Measurements from ENCODE around the gene ZNF700. TPM values are rescaled to one million over a fixed set of nuclear protein-coding genes. Genes with fewer than 3 reads are reported as not detected.
"Not testable (repeated sequence)": the region's sequence is repeated elsewhere in the genome, so short reads cannot be mapped to it uniquely, and the experiment has no call there.

Gene ZNF700
- total RNA-seq, 1 donor from 2014 or later = 4.0 TPM

DNA sequence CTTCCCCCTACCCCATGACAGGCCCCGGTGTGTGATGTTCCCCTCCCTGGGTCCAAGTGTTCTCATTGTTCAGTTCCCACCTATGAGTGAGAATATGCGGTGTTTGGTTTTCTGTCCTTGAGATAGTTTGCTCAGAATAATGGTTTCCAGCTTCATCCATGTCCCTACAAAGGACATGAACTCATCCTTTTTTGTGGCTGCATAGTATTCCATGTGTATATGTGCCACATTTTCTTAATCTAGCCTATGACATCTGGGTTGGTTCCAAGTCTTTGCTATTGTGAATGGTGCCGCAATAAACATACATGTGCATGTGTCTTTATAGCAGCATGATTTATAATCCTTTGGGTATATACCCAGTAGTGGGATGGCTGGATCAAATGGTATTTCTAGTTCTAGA is 13.5 kb downstream of the ZNF700 start:
- not testable (repeated sequence) for DNase-seq (ENCODE audit: low read depth in 2 of 2)

DNA sequence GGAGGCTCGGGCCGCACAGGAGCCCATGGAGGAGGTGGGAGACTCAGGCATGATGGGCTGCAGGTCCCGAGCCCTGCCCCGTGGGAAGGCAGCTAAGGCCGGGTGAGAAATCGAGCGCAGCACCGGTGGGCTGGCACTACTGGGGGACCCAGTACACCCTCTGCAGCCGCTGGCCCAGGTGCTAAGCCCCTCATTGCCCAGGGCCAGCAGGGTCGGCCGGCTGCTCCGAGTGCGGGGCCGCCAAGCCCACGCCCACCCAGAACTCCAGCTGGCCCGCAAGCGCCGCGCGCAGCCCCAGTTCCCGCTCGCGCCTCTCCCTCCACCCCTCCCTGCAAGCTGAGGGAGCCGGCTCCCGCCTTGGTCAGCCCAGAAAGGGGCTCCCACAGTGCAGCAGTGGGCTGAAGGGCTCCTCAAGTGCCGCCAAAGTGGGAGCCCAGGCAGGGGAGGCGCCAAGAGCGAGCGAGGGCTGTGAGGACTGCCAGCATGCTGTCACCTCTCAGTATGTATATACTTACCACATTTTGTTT is 16.5 kb downstream of the ZNF700 start:
- not testable (repeated sequence) for DNase-seq (ENCODE audit: low read depth in 2 of 2)

DNA sequence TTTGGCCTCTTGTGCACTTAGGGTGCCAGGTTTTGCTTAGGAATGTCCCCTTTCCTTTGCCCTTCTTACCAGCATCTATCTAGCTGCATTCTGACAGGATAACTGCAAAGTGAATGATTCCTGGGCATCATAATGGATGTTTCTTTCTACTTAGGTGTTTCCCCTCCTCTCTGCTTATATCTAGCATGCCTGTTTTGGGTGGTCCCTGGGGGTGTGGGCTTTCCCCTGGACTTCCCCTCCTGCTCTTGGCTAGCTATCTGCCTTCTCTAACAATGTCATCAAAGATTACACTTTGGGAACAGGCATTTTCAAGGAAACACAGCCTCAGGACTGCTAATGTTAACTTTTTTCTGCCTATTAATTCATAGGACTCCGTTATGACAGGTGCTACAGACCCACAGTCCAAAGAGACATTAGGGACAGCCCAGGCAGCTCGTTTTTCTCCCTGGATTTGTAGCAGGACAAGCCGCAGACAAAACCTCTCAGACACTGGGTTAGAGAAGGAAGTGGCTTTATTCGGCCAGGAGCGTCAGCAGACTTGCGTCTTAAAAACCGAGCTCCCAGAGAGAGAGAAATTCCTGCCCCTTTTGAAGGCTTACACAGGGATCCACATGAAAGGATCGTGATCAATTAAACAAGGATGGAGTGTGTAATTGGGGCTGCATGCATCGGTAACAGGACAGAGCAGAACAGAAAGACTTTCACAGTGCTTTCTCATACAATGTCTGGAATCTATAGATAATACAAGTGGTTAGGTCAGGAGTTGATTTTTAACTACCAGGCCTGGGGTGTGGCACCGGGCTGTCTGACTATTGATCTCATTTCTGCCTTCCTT is 17.3 kb downstream of the ZNF700 start:
- DNase-seq (ENCODE audit: low read depth in 2 of 2) = no peak

DNA sequence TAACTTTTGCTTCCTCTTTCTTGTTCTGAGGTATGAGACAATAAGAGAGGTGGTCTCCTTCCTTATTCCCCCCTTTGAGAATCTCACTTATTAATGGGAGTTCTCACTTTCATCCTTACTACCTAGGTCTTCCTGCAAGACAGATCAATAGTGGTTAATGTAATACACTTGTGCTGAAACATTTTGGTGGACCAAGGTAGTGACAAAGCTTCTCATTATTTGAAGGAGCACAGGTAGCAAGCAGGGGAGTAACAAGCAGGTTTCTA is 17.9 kb downstream of the ZNF700 start:
- peak in 1 of 2 donors; percentile 9 for DNase-seq (ENCODE audit: low read depth in 2 of 2)

DNA sequence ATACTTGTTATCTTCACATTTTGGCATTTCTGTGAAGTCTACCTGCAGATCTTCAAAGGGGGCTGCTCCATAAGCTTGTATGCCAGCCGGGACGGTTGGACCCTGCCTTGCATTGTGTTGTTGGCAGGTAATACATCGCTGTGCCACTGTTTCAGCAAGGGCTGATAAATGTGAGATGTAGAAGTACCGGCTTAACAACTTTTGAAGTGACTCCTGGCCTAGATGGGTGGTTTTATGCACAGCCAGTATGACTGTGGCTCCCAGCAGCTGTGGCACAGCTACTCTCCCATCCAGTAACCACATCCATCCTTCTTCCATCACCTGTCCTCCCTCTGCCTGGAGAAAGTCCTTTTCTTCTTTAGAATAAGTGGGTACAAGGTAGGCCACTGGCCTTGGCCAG is 19.7 kb downstream of the ZNF700 start:
- DNase-seq (ENCODE audit: low read depth in 2 of 2) = no peak

DNA sequence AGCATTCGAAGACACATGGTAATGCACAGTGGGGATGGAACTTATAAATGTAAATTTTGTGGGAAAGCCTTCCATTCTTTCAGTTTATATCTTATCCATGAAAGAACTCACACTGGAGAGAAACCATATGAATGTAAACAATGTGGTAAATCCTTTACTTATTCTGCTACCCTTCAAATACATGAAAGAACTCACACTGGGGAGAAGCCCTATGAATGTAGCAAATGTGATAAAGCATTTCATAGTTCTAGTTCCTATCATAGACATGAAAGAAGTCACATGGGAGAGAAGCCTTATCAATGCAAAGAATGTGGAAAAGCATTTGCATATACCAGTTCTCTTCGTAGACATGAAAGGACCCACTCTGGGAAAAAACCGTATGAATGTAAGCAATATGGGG is 23.7 kb downstream of the ZNF700 start:
- no peak for DNase-seq (ENCODE audit: low read depth in 2 of 2)

DNA sequence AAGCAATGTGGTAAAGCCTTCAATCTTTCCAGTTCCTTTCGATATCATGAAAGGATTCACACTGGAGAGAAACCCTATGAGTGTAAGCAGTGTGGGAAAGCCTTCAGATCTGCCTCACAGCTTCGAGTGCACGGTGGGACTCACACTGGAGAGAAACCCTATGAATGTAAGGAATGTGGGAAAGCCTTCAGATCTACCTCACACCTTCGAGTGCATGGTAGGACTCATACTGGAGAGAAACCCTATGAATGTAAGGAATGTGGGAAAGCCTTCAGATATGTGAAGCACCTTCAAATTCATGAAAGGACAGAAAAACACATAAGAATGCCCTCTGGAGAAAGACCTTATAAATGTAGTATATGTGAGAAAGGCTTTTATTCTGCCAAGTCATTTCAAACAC is 24.3 kb downstream of the ZNF700 start:
- DNase-seq (ENCODE audit: low read depth in 2 of 2) = no peak

DNA sequence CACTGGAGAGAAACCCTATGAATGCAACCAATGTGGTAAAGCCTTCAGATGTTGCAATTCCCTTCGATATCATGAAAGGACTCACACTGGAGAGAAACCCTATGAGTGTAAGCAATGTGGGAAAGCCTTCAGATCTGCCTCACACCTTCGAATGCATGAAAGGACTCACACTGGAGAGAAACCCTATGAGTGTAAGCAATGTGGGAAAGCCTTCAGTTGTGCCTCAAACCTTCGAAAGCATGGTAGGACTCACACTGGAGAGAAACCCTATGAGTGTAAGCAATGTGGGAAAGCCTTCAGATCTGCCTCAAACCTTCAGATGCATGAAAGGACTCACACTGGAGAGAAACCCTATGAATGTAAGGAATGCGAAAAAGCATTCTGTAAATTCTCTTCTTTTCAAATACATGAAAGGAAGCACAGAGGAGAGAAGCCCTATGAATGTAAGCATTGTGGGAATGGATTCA is 24.7 kb downstream of the ZNF700 start:
- not testable (repeated sequence) for DNase-seq (ENCODE audit: low read depth in 2 of 2)

DNA sequence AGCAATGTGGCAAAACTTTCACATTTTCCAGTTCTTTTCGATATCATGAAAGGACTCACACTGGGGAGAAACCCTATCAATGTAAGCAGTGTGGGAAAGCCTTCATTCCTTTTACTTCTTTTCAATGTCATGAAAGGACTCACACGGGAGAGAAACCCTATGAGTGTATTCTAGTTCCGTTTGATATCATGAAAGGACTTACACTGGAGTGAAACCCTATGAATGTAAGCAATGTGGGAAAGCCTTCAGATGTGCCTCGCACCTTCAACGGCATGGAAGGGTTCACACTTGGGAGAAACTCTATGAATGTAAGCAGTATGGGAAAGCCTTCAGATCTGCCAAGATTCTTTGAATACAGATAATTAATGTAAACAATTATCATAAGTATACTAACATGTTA is 25.4 kb downstream of the ZNF700 start:
- DNase-seq (ENCODE audit: low read depth in 2 of 2) = no peak

DNA sequence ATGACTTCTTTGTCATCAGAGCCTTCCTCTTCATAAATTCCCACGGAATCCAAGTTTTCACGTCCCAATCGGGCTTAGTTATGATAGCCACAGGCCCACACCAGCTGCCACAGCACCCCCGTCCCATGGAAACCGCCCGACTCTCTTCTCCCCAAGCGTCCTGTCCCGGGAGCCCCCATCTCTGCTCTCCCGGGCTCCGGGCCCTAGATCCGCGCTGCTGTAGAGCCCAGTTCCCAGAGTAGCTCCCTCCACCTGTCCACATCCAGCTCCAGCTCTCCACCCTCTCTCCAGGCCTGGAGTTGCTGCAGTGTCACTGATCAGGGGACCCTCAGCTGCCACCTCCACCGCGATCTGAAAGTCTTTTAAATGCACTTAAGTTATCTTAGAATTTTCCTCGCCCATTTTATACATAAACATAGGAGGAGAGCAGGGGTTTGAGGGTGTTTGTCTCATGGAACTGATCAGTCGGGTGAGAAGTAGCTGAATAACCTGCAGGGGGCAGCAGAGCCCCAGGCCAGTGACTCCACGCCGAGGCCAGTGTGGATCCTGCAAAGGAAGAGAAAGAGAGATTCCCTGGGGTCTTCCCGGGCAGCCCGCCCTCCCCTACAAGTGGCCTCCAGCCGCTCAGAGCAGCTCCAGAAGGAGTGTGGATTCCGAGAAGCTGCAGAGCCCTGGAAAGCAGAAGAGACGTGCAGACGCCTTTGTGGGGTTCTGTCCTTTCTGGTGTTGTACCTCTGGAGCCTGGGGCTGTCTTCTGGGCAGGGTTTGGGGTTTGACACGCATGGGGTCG is 38.9 kb downstream of the ZNF700 start:
- peak; percentile 30 to 67 for DNase-seq (ENCODE audit: low read depth in 2 of 2)

DNA sequence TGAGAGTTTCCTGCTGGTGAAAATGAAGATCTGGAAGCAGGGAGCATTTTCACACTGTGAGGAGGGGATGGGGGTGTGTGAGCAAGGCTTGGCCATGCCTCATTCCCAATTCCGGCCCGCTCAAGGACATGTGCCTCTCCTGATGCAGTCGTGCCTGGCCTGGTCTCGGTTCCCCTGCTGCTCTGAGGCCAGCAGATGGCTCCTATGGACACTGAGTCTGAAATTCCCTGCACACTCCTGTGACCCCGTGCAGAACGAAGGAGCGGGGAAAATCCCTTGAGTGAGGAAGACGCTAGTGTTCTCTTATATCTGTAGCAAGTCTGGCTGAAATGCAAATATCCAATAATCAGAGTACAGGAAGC is 39.6 kb downstream of the ZNF700 start:
- no peak for DNase-seq (ENCODE audit: low read depth in 2 of 2)

DNA sequence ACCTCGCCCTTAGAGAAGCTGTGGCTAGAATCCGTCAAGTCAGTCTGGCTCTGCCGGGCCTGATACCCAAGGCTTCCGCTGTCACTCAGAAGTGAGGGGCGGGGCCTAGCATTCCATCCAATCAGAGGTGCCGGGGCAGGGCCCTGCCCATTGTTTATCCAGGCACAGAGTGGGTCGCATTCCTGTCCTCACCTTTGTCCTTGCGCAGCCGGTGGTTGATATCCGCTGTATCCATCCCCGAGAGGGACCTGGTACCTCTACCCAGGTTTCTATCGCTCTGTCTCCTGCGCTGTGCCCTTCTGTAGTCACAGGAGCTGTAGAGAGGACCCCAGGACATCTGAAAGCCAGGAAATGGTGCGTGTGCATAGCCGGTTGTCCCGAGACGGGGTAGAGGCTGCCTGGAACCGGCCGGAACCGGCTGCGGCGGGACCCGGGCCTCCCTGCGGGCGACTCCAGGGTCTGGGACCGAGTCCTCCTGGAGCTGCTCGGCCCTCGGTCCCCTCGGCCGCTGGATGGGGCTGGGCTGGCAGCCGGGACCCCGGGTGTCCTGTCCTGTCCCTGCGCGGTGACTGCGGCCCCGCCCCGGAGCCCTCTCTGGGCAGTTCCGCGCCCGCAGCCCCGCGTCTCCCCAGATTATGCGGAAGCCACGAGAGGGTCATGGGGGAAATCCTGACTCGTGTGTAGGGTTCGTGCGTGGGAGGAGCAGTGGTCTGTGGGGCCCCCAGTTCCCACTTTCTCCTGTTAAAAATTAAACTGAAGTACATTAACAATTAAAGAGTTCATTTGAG is 40.1 kb downstream of the ZNF700 start, which contains the start of gene ZNF763:
ZNF763 (plus strand) TSS at position 183 of the 788 bp plus-strand sequence; CDS start at position 352, 169 bp downstream.
- peak; percentile 55 to 74 for DNase-seq (ENCODE audit: low read depth in 2 of 2)

DNA sequence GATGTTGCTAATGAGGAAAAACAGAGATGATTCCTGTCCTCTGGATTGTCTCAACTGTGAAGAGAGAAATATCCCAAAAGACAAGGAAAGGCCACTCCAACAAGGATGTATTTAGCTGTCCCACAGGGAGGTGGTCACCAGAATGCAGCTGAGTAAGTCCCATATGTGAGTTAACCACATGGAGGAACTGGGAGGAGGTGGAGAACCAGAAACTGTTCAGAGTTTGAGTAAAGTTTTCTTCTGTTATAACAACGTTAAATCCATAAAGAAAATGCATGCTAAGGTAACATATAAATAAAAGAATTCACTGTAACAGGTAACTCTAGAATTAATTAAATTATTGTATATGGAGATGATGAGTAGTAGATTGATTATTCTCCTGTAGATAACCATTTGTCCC is 45.3 kb downstream of the ZNF700 start:
- no peak for DNase-seq (ENCODE audit: low read depth in 2 of 2)

DNA sequence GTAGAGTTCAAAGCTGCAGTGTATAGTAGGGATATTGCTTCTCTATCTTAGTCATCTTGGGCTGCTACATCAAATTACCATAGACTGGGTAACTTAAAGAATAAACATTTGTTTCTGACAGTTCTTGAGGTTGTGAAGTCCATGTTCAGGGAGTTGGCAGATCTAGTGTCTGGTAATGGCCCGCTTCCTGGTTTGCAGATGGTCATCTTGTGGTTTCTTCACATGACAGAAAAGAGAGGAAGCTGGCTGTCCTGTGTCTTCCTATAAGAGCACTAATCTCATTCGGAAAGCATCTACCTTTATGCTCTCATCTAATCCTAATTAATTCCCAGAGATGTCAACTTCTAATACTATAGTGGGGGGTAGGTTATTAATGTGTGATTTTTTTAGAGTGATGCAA is 46.1 kb downstream of the ZNF700 start:
- DNase-seq (ENCODE audit: low read depth in 2 of 2) = no peak

DNA sequence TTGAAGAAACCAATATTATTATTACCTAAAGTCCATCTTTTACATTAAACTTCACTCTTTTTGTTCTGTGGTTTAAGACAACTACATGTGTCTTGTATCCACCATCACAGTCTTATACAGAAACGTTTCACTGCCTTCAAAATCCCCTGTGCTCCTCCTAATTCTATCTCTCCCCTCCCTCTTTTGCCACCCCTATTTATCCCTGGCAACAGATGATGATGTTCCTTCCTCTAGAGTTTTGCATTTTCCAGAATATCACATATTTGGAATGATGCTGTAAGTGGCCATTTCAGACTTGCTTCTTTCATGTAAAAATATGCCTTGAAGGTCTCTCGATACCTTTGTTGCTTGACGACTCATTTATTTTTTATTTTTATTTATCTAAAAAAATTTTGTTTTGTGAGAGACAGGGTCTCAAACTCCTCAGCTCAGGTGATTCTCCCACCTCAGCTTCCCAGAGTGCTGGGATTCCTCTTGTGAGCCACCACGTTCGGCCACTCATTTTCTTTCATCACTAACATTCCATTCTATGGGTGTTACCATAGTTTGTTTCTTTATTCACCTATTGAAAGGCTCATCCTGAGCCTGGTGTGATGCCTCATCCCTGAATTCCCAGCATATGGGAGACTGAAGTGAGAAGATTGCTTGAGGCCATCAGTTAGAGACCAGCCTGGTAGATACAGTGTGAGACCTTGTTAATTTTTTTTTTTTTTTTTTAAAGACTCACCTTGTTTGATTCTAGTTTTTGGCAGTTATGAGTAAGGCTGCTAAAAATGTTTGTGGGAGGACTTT is 48.3 kb downstream of the ZNF700 start:
- no peak for DNase-seq (ENCODE audit: low read depth in 2 of 2)

DNA sequence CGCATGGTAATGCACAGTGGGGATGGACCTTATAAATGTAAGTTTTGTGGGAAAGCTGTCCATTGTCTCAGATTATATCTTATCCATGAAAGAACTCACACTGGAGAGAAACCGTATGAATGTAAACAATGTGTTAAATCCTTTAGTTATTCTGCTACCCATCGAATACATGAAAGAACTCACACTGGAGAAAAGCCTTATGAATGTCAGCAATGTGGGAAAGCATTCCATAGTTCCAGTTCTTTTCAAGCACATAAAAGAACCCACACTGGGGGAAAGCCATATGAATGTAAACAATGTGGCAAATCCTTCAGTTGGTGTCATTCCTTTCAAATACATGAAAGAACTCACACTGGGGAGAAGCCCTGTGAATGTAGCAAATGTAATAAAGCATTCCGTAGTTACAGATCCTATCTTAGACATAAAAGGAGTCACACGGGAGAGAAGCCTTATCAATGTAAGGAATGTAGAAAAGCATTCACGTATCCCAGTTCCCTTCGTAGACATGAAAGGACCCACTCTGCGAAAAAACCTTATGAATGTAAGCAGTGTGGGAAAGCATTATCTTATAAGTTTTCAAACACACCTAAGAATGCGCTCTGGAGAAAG is 53.7 kb downstream of the ZNF700 start:
- DNase-seq (ENCODE audit: low read depth in 2 of 2) = no peak

DNA sequence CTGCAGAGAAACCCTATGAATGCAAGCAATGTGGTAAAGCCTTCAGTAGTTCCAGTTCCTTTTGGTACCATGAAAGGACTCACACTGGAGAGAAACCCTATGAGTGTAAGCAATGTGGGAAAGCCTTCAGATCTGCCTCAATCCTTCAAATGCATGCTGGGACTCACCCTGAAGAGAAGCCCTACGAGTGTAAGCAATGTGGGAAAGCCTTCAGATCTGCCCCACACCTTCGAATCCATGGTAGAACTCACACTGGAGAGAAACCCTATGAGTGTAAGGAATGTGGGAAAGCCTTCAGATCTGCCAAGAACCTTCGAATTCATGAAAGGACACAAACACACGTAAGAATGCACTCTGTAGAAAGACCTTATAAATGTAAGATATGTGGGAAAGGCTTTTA is 54.6 kb downstream of the ZNF700 start:
- no peak for DNase-seq (ENCODE audit: low read depth in 2 of 2)

DNA sequence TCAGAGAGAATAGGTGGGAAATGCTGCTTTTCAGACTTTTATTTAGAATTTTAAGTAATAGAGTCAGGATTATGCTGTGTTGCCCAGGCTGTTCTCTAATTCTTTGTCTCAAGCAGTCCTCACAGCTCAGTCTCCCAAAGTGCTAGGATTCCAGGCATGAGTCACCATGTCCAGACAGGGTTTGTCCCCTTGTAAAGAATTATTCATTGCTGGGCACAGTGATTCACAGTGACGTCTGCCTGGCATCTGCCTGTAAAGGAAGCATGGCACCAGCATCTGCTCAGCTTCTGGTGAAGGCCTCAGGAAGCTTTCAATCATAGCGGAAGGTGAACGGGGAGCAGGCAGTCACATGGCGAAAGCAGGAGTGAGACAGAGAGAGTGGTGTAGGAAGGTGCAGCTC is 57.6 kb downstream of the ZNF700 start:
- no peak for DNase-seq (ENCODE audit: low read depth in 2 of 2)

DNA sequence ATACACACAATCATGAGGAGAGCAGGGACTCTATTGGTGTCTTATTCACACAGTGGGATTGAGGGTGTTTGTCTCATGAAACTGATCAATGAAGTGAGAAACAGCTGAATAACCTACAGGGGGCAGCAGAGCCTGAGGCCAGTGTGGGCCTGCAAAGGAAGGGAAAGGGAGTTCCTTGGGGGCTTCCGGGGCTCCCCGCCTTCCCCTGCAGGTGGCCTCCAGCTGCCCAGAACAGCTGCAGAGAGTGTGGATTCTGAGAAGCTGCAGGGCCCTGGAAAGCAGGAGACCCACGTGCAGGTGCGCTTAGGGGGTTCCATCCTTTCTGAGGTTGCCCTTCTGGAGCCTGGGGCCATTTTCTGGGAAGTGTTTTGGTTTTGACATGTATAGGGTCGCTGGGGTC is 60.1 kb downstream of the ZNF700 start:
- no peak for DNase-seq (ENCODE audit: low read depth in 2 of 2)

DNA sequence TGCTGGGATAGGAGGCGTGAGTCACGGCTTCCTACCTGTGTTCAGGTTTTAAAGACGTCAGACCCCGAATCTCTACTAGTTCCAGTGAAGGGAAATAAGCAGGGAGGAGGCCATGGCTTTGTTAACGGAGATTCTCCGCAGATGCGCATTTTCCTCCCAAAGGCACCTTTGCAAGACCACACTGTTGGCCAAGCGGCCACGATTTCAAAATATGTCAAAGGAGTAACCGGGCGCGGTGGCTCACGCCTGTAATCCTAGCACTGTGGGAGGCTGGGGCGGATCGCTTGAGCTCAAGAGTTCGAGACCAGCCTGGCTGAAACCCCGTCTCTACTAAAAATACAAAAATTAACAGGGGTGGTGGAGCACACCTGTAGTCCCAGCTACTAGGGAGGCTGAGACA is 61.8 kb downstream of the ZNF700 start:
- no peak for DNase-seq (ENCODE audit: low read depth in 2 of 2)
